ACC112 (cell line): ENCODE results near the gene NUDCD2.

Experiments
- H2AFZ ChIP-seq: fragments of 200-600 bp; sonication (generic); one replicate; pipeline ENCODE4 v1.6.0; 2017; ENCODE audit warnings: antibody characterized with exemption, low read length; ENCODE audit not compliant: unreplicated experiment
- H3K27ac ChIP-seq: fragments of 200-600 bp; sonication (generic); 2 replicates; pipeline ENCODE4 v1.5.1; 2014; ENCODE audit warnings: low read depth, mild to moderate bottlenecking, antibody characterized with exemption, low read length, moderate library complexity
- H3K27me3 ChIP-seq: fragments of 200-600 bp; sonication (generic); 2 replicates; pipeline ENCODE4 v1.6.1; 2014; ENCODE audit warnings: mild to moderate bottlenecking, antibody characterized with exemption, low read length, moderate library complexity, mixed read lengths; ENCODE audit not compliant: insufficient read depth
- H3K36me3 ChIP-seq: fragments of 200-600 bp; sonication (generic); 2 replicates; pipeline ENCODE4 v1.6.1; 2016; ENCODE audit warnings: mild to moderate bottlenecking, antibody characterized with exemption, low read length, moderate library complexity, mixed read lengths; ENCODE audit not compliant: insufficient read depth
- H3K4me1 ChIP-seq: fragments of 200-600 bp; sonication (generic); one replicate; pipeline ENCODE4 v1.6.1; 2016; ENCODE audit warnings: low read length, mixed read lengths; ENCODE audit not compliant: insufficient read depth, unreplicated experiment, control insufficient read depth
- H3K4me3 ChIP-seq: fragments of 200-600 bp; sonication (generic); 2 replicates; pipeline ENCODE4 v1.5.1; 2014; ENCODE audit warnings: mild to moderate bottlenecking, low read depth, low read length
- H3K79me2 ChIP-seq: fragments of 200-600 bp; sonication (generic); one replicate; pipeline ENCODE4 v1.6.0; 2016; ENCODE audit warnings: low read length; ENCODE audit not compliant: control insufficient read depth, unreplicated experiment, insufficient read depth

NUDCD2 gene

DNA sequence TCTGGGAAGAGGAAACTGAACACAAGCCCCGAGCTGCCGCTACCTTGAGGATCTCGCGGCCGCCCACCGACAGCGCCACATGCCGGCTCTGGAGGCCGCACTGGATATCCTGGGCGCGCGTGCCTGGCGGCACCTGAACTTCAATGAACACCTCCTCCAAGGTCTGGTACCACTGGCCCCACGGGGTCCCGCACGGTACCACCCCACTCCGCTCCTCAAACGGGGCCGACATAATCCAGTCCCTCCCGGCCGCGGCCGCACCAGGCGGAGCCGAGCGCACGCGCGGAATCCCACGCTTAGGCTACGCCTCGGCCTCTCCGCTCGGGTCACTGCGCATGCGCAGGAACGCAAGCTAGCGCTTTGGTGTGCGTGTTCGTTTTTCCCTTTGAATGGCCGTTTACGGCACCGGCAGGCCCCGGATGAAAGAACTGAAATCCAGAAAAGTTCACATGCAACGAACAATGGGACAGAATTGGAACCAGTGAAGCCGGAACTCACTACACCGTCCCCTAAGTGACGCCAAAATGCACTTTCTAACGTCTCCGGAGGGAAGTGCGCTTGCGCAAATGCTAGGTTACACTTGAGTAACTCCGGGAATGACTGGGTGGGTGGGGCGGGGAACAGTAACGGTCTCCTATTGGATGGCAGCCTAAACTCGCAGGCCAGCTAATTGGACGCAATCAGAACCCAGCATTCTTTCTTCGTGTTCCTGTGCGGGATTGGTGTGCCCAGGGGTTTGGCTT lies at the start of gene NUDCD2:
Gene NUDCD2, minus strand, starts transcription at position 284 of the 743 bp plus-strand sequence. Its CDS starts 52 bp downstream, at position 232.
- Histone ChIP-seq H3K27me3 (no peaks in the 10 kb centered on the region), H3K4me3 (peak within 1 kb of the TSS; percentile 86), H3K36me3 (peaks cover 6% of the 10 kb centered on the region), H3K79me2 (peaks cover 56% of the 10 kb centered on the region), H3K27ac (peak within 1 kb of the TSS; percentile 98), H3K4me1 (peaks cover 20% of the 10 kb centered on the region), H2AFZ (peak within 1 kb of the TSS; percentile 36)

DNA sequence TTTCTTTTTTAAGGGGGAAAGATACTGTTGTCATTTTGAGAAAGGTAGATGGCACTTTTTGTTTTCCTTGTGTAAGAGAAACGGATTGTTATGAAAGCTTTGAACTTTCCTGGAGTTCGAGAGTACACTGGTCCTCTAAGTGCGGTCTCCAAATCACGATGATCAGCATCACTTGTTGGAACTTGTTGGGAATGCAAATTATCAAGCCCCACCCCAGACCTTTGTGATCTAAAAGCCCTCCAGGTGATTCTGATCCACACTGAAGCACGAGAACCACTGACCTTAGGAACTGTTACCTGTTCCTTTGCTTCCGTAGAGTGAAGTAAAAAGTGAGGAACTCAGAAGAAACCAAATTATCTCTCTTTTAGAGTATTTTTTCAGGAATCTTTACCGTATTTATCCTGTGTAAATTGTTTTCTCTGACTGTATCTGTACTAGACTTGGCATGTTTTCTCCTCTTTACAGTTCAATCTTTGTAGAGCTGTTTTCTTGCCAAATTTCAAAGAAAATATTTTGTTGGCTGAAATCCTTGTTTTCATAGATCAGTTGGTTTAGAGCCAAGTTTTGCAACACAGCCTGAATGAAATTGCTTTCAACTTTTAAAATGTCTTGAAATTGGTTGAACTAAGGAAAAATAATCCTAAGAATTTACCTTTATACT lies 49.5 kb upstream of the NUDCD2 start:
- peak overlapping the region; percentile 93 for H3K4me3 ChIP-seq
- no peaks in the 10 kb centered on the region for H3K27me3 ChIP-seq
- peak overlapping the region; percentile 66 for H3K27ac ChIP-seq
- H3K4me1 ChIP-seq: peaks cover 28% of the 10 kb centered on the region
- H2AFZ ChIP-seq: peak overlapping the region; percentile 26
- H3K79me2 ChIP-seq: peaks cover 74% of the 10 kb centered on the region
- peaks cover 4% of the 10 kb centered on the region; the same call in 1 of the 2 replicates for H3K36me3 ChIP-seq

DNA sequence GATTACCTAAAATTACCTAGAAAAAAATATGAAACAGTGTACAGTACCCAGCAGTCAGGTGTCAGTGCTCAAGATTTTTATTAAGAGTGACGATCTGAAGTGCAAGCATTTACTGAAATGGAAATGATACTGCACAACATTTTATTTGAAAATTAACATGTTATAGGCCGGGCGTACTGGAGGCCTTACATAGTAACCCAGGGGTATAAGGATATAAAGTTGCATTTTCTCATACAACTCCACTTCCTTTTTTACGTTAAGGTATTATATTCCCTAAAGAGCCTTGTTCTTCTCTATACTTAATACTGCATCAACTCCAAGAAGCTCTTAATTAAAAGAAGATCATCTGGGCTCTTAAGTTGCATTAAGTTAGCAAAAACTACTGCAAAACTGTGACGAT lies 48.9 kb upstream of the NUDCD2 start:
- peaks cover 28% of the 10 kb centered on the region for H3K4me1 ChIP-seq
- H3K79me2 ChIP-seq: peaks cover 75% of the 10 kb centered on the region
- H3K27me3 ChIP-seq: no peaks in the 10 kb centered on the region
- no peak overlapping the region for H2AFZ ChIP-seq
- no peaks in the 10 kb centered on the region for H3K36me3 ChIP-seq
- peak overlapping the region; percentile 66 for H3K27ac ChIP-seq
- peak overlapping the region; percentile 93 for H3K4me3 ChIP-seq

DNA sequence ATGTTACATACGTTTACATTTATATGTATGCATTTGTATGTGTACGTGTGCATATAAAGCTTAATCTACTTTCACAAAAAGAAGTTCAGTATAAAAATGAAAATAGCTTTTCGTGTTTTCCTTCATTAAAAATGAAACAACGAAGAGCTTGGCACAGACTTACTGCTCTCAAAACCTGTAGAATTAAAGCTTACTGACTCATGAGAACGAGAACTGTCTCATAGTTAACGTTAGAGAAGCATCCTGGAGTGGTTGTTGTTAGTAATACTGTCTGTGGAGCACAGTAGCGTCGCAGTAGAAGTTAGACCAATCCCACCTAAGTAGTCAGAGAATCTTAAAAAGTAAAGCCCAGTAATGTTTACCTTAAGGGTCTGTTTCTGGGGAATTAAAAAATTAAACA lies 46.8 kb upstream of the NUDCD2 start:
- H3K79me2 ChIP-seq: peaks cover 62% of the 10 kb centered on the region
- peaks cover 25% of the 10 kb centered on the region for H3K4me1 ChIP-seq
- peak overlapping the region; percentile 83 for H3K27ac ChIP-seq
- H3K27me3 ChIP-seq: no peaks in the 10 kb centered on the region
- H3K36me3 ChIP-seq: no peaks in the 10 kb centered on the region
- H3K4me3 ChIP-seq: peak overlapping the region; percentile 93
- no peak overlapping the region for H2AFZ ChIP-seq

DNA sequence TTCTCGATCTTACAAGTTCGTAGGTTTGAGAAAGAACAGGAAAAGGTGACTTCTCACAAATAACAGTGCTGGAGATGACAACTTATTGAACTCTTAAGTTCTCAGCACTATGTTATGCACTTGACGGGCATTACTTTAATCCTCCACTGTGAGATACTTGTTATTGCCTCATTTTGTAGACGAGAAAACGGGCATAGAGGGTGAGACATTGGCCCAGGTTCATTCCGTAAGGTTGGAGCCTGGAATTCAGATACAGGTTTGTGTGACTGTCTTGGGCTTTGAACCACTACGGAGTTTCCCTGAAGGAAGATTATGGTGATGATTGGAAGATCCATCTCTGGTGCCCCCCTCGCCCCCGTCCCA lies 46.2 kb upstream of the NUDCD2 start:
- peaks cover 57% of the 10 kb centered on the region for H3K79me2 ChIP-seq
- no peaks in the 10 kb centered on the region for H3K36me3 ChIP-seq
- H3K4me1 ChIP-seq: peaks cover 25% of the 10 kb centered on the region
- H3K27me3 ChIP-seq: no peaks in the 10 kb centered on the region
- H3K4me3 ChIP-seq: peak overlapping the region; percentile 93
- H2AFZ ChIP-seq: peak overlapping the region; percentile 64
- peak overlapping the region; percentile 83 for H3K27ac ChIP-seq

DNA sequence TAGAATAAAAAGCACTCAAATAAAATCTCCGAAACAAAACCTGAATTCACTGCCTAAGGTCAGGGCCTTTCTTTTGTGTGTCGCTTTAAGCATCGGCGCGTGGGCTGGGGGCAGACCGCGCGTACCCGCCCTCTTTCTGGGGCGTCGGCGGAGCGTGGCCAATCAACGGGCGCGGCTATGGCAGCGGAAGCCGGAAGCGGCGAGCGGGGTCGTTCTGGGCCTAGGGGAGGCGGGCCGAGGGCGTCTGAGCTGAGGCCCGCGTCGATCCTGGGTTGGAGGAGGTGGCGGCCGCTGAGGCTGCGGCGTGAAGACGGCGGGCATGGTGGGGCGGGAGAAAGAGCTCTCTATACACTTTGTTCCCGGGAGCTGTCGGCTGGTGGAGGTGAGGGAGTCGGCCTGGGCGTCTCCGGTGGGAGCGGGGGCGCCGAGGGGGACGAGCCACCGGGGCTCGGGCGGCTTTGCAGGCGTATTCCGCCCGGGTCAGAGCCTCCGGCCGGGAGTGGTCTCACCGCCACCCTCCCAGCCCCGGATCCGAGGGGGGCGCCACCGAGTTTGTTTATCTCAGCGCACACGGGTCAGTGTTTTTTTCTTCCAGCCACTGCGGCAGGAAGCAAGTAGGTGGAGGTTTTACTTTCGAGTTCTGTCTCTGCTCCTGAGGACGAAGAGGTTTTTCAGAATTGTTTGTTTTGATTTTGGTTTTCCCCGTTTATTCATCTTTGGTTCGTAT lies 45.6 kb upstream of the NUDCD2 start, which contains the start of gene MAT2B:
Gene MAT2B, plus strand, starts transcription at position 252 of the 727 bp plus-strand sequence. Its CDS starts 68 bp downstream, at position 320.
- Histone ChIP-seq H3K27ac (peak within 1 kb of the TSS; percentile 83), H2AFZ (peak within 1 kb of the TSS; percentile 86), H3K36me3 (no peaks in the 10 kb centered on the region), H3K4me1 (peaks cover 25% of the 10 kb centered on the region), H3K27me3 (no peaks in the 10 kb centered on the region), H3K79me2 (peaks cover 52% of the 10 kb centered on the region), H3K4me3 (peak within 1 kb of the TSS; percentile 93)

GRCh38 chr5:163505049-163505367 lies 45.1 kb upstream of the NUDCD2 start:
- Histone ChIP-seq H3K4me3 (peak overlapping the region; percentile 93), H2AFZ (peak overlapping the region; percentile 65), H3K27me3 (no peaks in the 10 kb centered on the region), H3K79me2 (peaks cover 46% of the 10 kb centered on the region), H3K36me3 (no peaks in the 10 kb centered on the region), H3K27ac (peak overlapping the region; percentile 83), H3K4me1 (peaks cover 23% of the 10 kb centered on the region)

GRCh38 chr5:163504079-163504931 lies 44.4 kb upstream of the NUDCD2 start:
- Histone ChIP-seq H3K36me3 (no peaks in the 10 kb centered on the region), H3K4me3 (peak overlapping the region; percentile 93), H3K4me1 (peaks cover 20% of the 10 kb centered on the region), H2AFZ (peak overlapping the region; percentile 86), H3K27me3 (no peaks in the 10 kb centered on the region), H3K27ac (peak overlapping the region; percentile 83), H3K79me2 (peaks cover 39% of the 10 kb centered on the region)

DNA sequence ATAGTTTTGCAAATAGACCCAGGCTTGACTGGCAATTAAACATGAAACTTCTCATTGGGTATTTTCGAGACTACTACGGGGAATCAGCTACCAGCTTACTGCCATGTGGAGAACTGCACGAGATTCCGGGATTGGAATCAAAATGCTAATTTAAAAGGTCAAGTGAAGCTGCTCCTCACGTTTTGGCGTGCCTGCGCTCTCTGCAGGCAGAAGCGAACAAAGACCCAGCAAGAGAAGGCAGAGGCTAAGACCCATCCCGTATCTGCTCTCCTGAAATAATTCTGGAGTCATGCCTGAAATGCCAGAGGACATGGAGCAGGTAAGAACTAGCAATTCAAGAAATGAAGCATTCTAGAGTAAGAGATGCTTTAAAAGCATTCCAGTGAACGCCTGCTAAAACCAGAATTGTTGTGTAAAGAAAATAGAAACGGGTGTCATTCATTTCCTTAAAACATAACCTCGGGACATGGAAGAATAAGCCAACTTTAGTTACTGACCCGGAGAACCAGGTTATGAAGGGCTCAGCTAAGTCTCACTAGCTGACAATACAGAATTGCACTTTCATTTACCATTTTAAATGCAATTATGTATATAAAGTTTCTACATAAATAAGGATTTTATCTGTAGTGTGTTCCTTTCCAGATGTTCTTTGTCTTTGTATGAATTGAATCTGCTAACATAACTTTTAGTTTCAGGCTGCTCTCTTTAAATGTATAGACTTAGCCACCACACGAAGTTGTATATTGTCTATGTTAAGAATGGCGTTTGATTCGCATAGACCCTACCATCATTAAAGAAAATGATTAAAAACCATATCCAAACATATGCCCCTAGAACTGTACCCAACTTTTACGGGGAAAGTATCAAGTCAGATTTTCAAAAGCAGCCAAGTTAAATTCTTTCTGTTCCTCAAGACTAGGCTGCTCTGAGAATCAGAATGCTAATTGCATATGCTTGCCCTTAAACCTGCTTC lies 43.5 kb upstream of the NUDCD2 start:
- Histone ChIP-seq H2AFZ (peak overlapping the region; percentile 86), H3K27ac (peak overlapping the region; percentile 83)

More for the DNA sequence above, 43.5 kb upstream of the NUDCD2 start:
- Histone ChIP-seq H3K36me3 (no peaks in the 10 kb centered on the region), H3K27me3 (no peaks in the 10 kb centered on the region), H3K4me3 (peak overlapping the region; percentile 93), H3K4me1 (peaks cover 15% of the 10 kb centered on the region), H3K79me2 (peaks cover 30% of the 10 kb centered on the region)
